ENCODE results near the gene ZNF827.

The ZNF827 gene

GRCh38 chr4:145912376-145912775 lies 26.2 kb downstream of the ZNF827 start (continued):
- TF ChIP-seq HOXA7 (CRISPR knock-in tag; IDR thresholded peaks at IDR 0.05; ENCODE audit: borderline replicate concordance) (no peak), ZNF391 (tag by site-specific recombination; IDR thresholded peaks at IDR 0.05; ENCODE audit: borderline replicate concordance, low read depth) (no peak)

GRCh38 chr4:145909773-145910172 lies 28.9 kb downstream of the ZNF827 start:
- Histone ChIP-seq H3K9me3 (ENCODE audit: control insufficient read depth, insufficient read depth, low read depth, low read length) (no peaks in the 10 kb centered on the region), H3K27ac (ENCODE audit: extremely low read depth, low read depth, low read length) (no peak overlapping the region), H3K4me1 (ENCODE audit: control insufficient read depth, insufficient read depth, low read length) (no peaks in the 10 kb centered on the region), H3K36me3 (ENCODE audit: control insufficient read depth in 2 of 2, insufficient read depth in 1 of 2, low read length in 2 of 2) (no peaks in the 10 kb centered on the region), H3K4me3 (ENCODE audit: low read depth, low read length) (no peak overlapping the region)
- TF ChIP-seq ZNF449 (tag by site-specific recombination; IDR thresholded peaks at IDR 0.05) = no peak
- no peak for TF ChIP-seq ZNF549 (tag by site-specific recombination; IDR thresholded peaks at IDR 0.05)
- TF ChIP-seq ZNF266 (tag by site-specific recombination; IDR thresholded peaks at IDR 0.05; ENCODE audit: low read depth) = no peak
- TF ChIP-seq KLF1 (tag by site-specific recombination; IDR thresholded peaks at IDR 0.05) = no peak
- CTCF ChIA-PET = no interaction called here
- POLR2A ChIA-PET = no interaction called here

- Histone ChIP-seq H3K36me3 (ENCODE audit: control insufficient read depth in 2 of 2, insufficient read depth in 1 of 2, low read length in 2 of 2) (no peaks in the 10 kb centered on the region), H3K4me3 (ENCODE audit: low read depth, low read length) (no peak overlapping the region), H3K27ac (ENCODE audit: extremely low read depth, low read depth, low read length) (no peak overlapping the region), H3K9me3 (ENCODE audit: control insufficient read depth, insufficient read depth, low read depth, low read length) (no peaks in the 10 kb centered on the region), H3K4me1 (ENCODE audit: control insufficient read depth, insufficient read depth, low read length) (no peaks in the 10 kb centered on the region)
- POLR2A ChIA-PET = no interaction called here
- CTCF ChIA-PET = no interaction called here
- TF ChIP-seq ZNF510 (tag by site-specific recombination; IDR thresholded peaks at IDR 0.05; ENCODE audit: insufficient replicate concordance) = no peak
- no peak for TF ChIP-seq ZNF140 (tag by site-specific recombination; IDR thresholded peaks at IDR 0.05)
- no peak for TF ChIP-seq ZNF223 (tag by site-specific recombination; IDR thresholded peaks at IDR 0.05)
- TF ChIP-seq ZNF501 (tag by site-specific recombination; IDR thresholded peaks at IDR 0.05) = no peak
- TF ChIP-seq AEBP2 (tag by site-specific recombination; IDR thresholded peaks at IDR 0.05; ENCODE audit: borderline replicate concordance) = no peak
- no peak for TF ChIP-seq ZNF121 (tag by site-specific recombination; IDR thresholded peaks at IDR 0.05)
- no peak for TF ChIP-seq ZBTB44 (tag by site-specific recombination; IDR thresholded peaks at IDR 0.05)
- TF ChIP-seq EGR2 (tag by site-specific recombination; IDR thresholded peaks at IDR 0.05; ENCODE audit: low read depth) = no peak
- no peak for TF ChIP-seq ZNF596 (tag by site-specific recombination; IDR thresholded peaks at IDR 0.05)
- no peak for TF ChIP-seq ZNF518A (tag by site-specific recombination; conservative IDR thresholded peaks at IDR 0.05; ENCODE audit: low read depth)
- no peak for TF ChIP-seq HOXC10 (CRISPR knock-in tag; IDR thresholded peaks at IDR 0.05)
- TF ChIP-seq ZNF398 (tag by site-specific recombination; IDR thresholded peaks at IDR 0.05) = no peak
Measured at GRCh38 chr4:145909281-145909715, 29.3 kb downstream of the ZNF827 start.

Data from HEK293 (cell line).